Esophagus mucosa (tissue), 1 donor: ENCODE data around the gene CD151. TPM values are rescaled to one million over a fixed set of nuclear protein-coding genes. Genes with fewer than 3 reads are reported as not detected.

Source experiments
- ATAC-seq: fragments of 200-7000 bp; cut with Tn5 transposase; one replicate; pipeline ENCODE4 v1.9.1; 2020
- total RNA-seq: library from RNA; stranded (reverse); gene quantifications from one replicate; pipeline ENCODE4 v1.2.4, GENCODE V29; 2023
- donor health status: DM: yes; HTN: yes; CAD: no.

Gene CD151
- 109 TPM for total RNA-seq

- ATAC-seq = peak; percentile 6
These were observed at the start of gene CD151 for GRCh38 chr11:832529-833113. CD151 (plus strand) TSS chr11:832952; CDS start chr11:836070, 3,118 bp downstream.

DNA sequence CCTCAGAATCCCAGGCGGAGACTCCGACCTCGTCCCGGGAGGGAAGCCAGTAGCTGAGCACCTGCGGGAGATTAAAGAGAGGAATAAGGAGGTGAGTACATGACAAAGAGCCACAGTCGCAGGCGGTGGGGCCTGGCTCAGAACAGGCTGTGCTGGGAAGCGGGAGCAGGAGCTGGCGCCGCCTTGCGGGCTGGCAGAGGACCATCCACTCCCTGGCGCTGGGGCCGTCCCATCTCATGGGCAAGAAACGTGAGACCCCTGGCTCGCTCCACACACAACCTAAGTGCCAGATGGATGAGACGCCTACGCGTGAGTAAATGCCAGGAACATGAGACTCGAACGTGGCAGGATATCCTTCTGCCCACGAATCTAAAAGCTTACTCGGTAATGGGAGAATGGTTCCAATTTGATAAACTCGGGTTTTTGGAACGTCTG lies 49.2 kb upstream of the CD151 start:
- peak; percentile 78 for ATAC-seq

GRCh38 chr11:786235-787083 lies 46.3 kb upstream of the CD151 start:
- no peak for ATAC-seq

DNA sequence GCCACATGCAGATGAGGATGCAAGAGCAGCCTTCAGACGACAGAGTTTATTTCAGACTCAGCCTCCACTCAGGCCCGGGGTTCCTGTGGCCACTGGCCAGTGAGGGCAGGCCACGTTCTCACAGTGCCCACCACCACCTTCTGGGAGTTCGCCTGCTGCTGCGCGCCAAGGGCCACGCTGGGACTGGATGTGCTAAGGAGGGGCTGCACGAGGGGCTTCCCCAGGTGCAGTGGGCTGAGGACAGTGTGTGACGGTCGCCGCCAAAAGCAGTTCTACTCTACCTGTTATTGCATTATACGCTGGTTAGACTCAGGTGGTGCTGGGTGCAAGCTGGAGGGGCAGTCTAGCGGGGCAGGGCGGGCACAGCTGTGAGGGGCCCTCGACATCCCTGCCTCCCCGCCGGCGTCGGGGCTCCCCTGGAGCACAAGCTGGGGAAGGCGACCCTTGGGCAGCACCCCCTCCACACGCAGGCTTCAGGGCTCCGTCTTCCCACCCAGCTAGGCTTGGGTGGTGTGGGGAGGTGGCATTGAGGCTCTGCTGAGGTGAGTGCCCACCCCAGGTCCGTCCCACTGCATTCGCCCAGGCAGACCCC lies 45.6 kb upstream of the CD151 start:
- no peak for ATAC-seq

DNA sequence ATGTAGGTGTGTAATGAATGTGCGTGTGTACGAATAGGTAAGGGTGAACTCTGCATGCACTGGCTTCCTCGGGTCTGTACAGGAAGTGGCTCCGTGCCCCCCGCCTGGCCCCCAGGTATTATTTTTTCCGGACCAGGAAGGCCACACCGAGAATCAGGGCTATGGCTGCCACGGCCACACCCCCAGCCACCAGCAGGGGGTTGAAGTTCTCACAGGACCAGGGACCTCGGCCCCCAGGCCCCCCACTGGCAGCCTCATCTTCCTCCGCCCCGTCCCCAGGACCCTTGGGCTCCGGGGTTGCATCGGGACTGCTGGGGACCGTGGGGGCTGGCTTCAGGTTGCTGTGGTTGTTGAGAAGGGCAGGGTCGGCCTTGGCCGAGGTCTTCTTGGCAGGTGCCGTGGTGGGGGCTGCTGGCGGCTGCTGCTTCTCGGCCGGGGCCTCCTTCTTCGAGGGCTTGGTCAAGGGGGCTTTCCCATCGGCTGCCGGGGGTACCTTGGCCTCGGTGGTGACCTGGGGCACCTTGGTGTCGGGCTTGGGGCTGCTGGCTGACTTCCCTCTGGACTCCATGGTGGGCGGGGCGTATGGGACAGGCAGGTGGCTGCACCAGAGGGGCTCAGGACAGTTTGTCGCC lies 44.6 kb upstream of the CD151 start:
- no peak for ATAC-seq

- ATAC-seq = no peak
These were observed 43.5 kb upstream of the CD151 start for GRCh38 chr11:788953-789940.

DNA sequence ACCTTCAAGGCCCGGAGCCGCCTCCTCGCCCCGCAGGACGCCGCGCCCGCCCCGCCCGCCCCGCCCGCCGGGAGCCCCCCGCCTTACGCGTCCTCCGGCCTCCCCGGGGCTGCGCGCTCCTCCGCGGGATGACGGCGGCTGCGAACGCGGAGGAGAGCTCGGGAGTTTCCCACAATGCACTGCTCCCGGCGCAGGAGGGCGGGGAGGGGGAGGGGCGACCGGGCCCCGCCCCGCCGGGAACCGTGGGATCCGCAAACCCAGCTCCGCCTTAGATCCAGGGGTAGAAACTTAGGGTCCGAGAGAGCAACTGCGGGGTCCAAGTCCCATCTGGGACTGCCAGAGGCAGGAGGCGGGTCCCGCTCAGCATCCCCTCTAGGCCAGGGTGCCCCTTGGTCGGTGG lies 42.8 kb upstream of the CD151 start, which contains the start of gene CEND1:
Gene CEND1 (minus strand): TSS at position 148 of the 400 bp plus-strand sequence. CDS start 1,514 bp downstream, outside the sequence.
- ATAC-seq = no peak

GRCh38 chr11:790721-791564 lies 41.8 kb upstream of the CD151 start:
- ATAC-seq = no peak

DNA sequence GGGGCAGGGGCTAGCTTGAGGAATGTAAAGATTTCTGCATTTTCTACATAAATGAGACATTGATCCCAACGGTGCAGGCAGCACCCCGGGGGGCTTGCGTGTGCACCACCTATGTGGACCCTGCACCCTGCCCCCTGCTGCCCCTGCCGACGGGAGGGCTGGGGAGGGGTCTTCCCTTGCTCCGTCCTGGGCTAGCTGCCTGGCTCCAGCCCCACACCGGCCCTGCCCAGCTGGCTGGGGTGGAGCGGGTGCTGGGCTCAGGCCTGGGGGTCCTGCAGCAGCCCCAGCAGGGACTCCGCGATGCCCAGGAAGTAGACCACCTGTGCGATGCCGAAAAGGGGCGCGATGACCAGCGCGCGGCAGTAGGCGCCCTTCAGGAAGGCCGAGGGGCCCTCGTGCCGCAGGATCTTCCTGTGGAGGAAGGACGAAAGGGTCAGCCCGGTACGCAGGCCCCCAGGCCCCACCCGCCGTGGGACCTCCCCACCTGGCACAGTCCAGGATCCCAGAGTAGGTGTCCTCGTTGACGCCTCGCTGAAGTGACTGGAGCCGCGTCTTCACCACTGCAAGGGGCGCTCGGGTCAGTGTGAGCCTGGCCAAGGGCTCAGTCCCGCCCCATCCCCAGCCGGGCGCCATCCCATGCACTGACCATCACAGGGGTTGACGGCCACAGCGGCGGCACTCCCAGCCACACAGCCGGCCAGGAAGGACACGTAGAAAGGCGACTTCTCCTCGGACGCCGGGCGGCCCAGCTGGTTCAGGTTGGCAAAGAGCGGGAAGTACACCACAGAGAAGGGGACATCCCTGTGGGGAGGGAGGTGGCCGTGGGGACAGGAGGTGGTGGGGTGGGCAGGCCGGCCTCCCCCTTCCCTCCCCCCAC lies 40.9 kb upstream of the CD151 start:
- no peak for ATAC-seq

GRCh38 chr11:792535-792821 lies 40.3 kb upstream of the CD151 start:
- no peak for ATAC-seq

- no peak for ATAC-seq
These were observed 39.9 kb upstream of the CD151 start for GRCh38 chr11:792873-793272.

- ATAC-seq = no peak
These were observed 39.2 kb upstream of the CD151 start for GRCh38 chr11:793556-793955.

- no peak for ATAC-seq
These were observed 38.6 kb upstream of the CD151 start for GRCh38 chr11:794013-794765.

DNA sequence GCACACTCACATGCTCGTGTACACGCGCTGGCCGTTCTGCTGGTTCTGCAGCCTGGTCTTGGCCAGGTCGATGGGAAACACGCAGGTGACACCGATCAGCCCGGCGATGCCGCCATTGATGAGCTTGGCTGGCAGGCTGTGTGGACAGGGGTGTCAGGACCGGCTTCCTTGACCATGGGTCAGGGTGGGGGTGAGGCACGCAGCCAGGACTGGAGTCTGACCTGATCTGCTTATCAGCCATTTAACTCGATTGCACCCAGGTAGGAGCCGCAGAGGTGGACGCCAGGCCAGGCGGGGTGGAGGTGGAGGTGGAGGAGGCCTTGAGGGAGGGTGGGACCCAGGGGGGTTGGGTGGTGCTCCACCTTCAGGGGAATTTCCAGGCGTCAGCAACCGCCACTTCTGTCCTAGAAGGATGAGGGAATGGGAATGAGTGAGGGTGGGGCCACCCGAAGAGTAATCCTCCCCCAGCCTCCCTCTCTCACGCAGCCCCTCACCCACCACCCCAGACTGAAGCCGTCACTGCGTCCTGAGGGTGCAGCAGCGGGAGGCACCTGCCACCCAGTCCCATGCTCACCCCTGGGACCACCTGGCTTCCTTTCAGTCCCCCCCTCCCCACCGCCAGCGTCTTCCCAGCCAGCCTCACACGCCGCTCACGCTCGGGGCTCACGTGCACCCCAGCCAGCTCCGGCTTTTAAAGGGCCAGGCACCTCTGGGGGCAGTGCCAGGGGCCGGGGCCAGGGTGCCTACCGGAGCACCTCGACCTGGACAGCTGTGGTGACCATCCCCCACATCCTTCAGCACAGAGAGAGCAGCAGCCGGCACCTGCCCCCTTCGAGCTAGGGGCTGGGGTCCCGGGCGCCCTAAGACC lies 37.8 kb upstream of the CD151 start:
- ATAC-seq = no peak

DNA sequence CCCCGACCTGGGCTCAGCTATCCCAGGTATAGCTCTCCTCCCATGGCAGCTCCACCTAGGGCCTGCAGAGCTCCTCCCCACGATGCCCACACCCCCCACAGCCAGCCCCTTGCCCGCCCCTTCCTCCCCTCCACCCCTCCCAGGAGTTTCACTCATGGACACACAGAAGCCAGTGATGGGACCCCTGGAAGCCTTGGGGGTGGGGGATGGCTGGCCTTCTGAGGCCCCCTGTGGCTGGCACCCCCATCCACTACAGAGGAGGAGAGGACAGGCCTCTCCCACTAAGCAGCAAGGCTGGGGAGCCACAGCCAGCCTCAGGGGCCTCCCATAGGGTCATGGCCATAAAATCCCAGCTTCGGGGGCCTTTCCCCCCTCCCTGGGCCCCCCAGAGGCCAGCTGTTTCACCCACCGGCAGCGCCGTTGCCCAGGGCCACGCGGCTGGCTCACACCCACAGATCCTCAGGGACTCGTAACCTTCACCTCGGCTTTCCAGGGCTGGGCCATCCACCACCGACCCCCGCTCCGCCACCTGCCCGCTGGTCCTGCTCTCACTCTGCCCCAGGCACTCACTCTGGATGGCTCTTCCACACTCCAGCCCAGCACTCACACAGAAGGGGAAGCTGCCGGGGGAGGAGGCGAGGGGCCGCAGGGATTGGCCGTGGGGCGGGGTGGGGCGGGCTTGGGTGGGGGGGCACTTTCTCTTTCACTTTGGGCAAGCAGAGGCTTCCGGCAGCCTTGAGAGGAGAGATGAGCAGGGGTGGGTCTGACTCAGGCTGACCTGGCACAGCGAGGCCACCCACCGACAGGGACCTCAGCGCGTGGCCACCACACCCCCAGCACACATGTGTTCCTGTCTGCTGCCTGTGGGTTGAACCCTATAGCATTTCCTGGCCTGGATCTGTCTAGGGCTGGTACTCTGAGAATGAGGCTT lies 36.9 kb upstream of the CD151 start:
- ATAC-seq = peak; percentile 21

GRCh38 chr11:796565-797295 lies 36.0 kb upstream of the CD151 start:
- ATAC-seq = peak; percentile 1
